Measurements from ENCODE around the gene MTUS2. TPM values are rescaled to one million over a fixed set of nuclear protein-coding genes. Genes with fewer than 3 reads are reported as not detected.

Gene MTUS2
- total and polyA plus RNA-seq, 10 of the 15 experiments (the other 5 are each of a cell fraction or from before 2014, with no cell fraction given): under 0.01 to 0.05 (median 0.02) TPM; not detected in 6

- ChIA-PET CTCF (interaction anchor here (0.8 kb wide), 1 partner anchor 558 kb away, joined by 3 read pairs; no protein-coding TSS in a partner anchor), POLR2A (interaction anchor here (0.6 kb wide), 1 partner anchor 1006 kb away, joined by 7 read pairs; no protein-coding TSS in a partner anchor), RAD21 (ENCODE audit: unreplicated experiment) (no interaction called here), SMC1A (ENCODE audit: uncharacterized antibody, unreplicated experiment) (interaction anchor here (0.6 to 1.0 kb wide), 2 partner anchors 11 to 238 kb away, joined by 3 to 5 read pairs; no protein-coding TSS in a partner anchor)
- no peak overlapping the region for H2AFZ ChIP-seq (ENCODE audit: control insufficient read depth, low read depth, low read length)
- BruUV-seq (replicated peaks): no TSS peak
- H3K27me3 ChIP-seq (replicated peaks in 1 of 2; ENCODE audit: control insufficient read depth in 2 of 2, insufficient read depth in 2 of 2, low read length in 1 of 2): no peaks in the 10 kb centered on the region
- DNase-seq (ENCODE audit: low read depth, low spot score) (peak; percentile 13), ATAC-seq (peak; percentile 98), FAIRE-seq (peak; percentile 90)
- no peak overlapping the region for H3K9ac ChIP-seq (ENCODE audit: control insufficient read depth, insufficient read depth, low read length)
- no peaks in the 10 kb centered on the region for H4K20me1 ChIP-seq (ENCODE audit: control insufficient read depth, insufficient read depth)
- H3K4me1 ChIP-seq (ENCODE audit: control insufficient read depth, insufficient read depth, low read length): no peaks in the 10 kb centered on the region; the same call in 1 of the 2 replicates
- intact Hi-C loops (cut with micrococcal nuclease; ENCODE audit: unreplicated experiment): loop anchor here (2.0 to 10.0 kb wide), 3 partner anchors 282 to 556 kb away; no protein-coding TSS in a partner anchor
- H3K27ac ChIP-seq (ENCODE audit: control insufficient read depth, insufficient read depth): no peak overlapping the region
- in situ Hi-C loops (cut with MboI): loop anchor here (25.0 kb wide), 1 partner anchor 1051 kb away; no protein-coding TSS in a partner anchor
- H3K4me3 ChIP-seq: no peak overlapping the region
- no peaks in the 10 kb centered on the region for H3K79me2 ChIP-seq (ENCODE audit: control insufficient read depth, insufficient read depth, low read length)
- no peak overlapping the region for H3K4me2 ChIP-seq (ENCODE audit: control insufficient read depth, insufficient read depth)
- 4% methylated on average over 6 of the region's 6 CpGs for WGBS (ENCODE audit: insufficient coverage, insufficient replicate concordance, low lambda C conversion rate, missing lambda C conversion rate)
- H3K9me3 ChIP-seq (replicated peaks; ENCODE audit: control insufficient read depth, insufficient read depth, low read length): no peaks in the 10 kb centered on the region
- no peaks in the 10 kb centered on the region for H3K36me3 ChIP-seq (ENCODE audit: control insufficient read depth in 2 of 2, insufficient read depth in 2 of 2, low read length in 1 of 2)
- peak; percentile 90 to 99 (median 99) for TF ChIP-seq CTCF (IDR thresholded peaks at IDR 0.05 in 2 of 3, conservative IDR thresholded peaks at IDR 0.05 in 1 of 3; ENCODE audit: control insufficient read depth in 2 of 3, extremely low read depth in 1 of 3, insufficient read depth in 1 of 3, low read depth in 3 of 3, low read length in 3 of 3)
- TF ChIP-seq TCF12 (IDR thresholded peaks at IDR 0.05; ENCODE audit: low read depth, low read length): no peak
- no peak for TF ChIP-seq RBBP5 (conservative IDR thresholded peaks at IDR 0.05)
- TF ChIP-seq IKZF1 (conservative IDR thresholded peaks at IDR 0.05): no peak
- TF ChIP-seq TAF1 (IDR thresholded peaks at IDR 0.05; ENCODE audit: borderline replicate concordance, low read depth, low read length): no peak
- peak; percentile 73; the same call in 1 of the 2 replicates for TF ChIP-seq IRF4 (IDR thresholded peaks at IDR 0.05; ENCODE audit: low read depth, low read length)
- TF ChIP-seq MYC (IDR thresholded peaks at IDR 0.05; ENCODE audit: insufficient read depth, insufficient read length, insufficient replicate concordance, low read length, severe bottlenecking): no peak
- no peak for TF ChIP-seq USF2 (IDR thresholded peaks at IDR 0.05; ENCODE audit: borderline replicate concordance, low read depth, low read length)
- TF ChIP-seq NFIC (IDR thresholded peaks at IDR 0.05; ENCODE audit: low read depth, low read length): no peak
- TF ChIP-seq NR2F1 (conservative IDR thresholded peaks at IDR 0.05): no peak
- no peak for TF ChIP-seq YBX1 (IDR thresholded peaks at IDR 0.05)
- TF ChIP-seq ZBTB33 (IDR thresholded peaks at IDR 0.05): no peak
- no peak for TF ChIP-seq PKNOX1 (IDR thresholded peaks at IDR 0.05)
- no peak for TF ChIP-seq SUPT20H (IDR thresholded peaks at IDR 0.05; ENCODE audit: borderline replicate concordance, control insufficient read depth, low read depth, low read length)
- TF ChIP-seq MEF2B (IDR thresholded peaks at IDR 0.05; ENCODE audit: partially characterized antibody, poor library complexity, severe bottlenecking): no peak
- TF ChIP-seq YY1 (IDR thresholded peaks at IDR 0.05; ENCODE audit: low read depth, low read length): 0 out of 2 replicates have a peak, but pooled peaks have one; percentile 52
- TF ChIP-seq RUNX3 (IDR thresholded peaks at IDR 0.05; ENCODE audit: low read length): peak; percentile 25; the same call in 1 of the 2 replicates
- TF ChIP-seq FOXK2 (IDR thresholded peaks at IDR 0.05): no peak
Measured at GRCh38 chr13:29362849-29363604, 542.9 kb downstream of the MTUS2 start.
